ENCODE results near the gene CREB5. TPM values are rescaled to one million over a fixed set of nuclear protein-coding genes. Genes with fewer than 3 reads are reported as not detected.

The CREB5 gene
- total and polyA plus RNA-seq, 2 of the 8 experiments (the other 6 are each of a cell fraction or from before 2014, with no cell fraction given), result 2.4 to 2.7 TPM

DNA sequence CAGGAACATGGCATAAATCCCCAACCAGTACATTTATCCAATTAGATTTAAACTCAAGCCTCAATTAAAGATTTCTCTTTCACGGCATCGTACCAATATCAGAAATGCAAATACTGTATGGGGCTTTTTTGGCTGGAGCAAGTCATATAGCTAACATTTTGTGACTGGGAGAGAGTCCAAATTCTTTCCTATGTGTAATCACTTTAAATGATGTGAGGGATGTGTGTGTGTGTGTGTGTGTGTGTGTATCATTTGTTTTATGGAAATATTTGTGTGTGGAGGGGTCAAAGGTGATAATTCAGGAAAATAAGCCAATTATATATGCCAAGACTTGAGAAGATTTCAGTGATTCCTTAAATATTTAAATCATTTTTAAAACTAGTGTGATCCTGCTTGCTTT is 349.2 kb downstream of the CREB5 start:
- no peak for FAIRE-seq
- Histone ChIP-seq H3K9ac (replicated peaks in 1 of 4; ENCODE audit: extremely low read depth in 1 of 4, low read depth in 3 of 4, low read length in 3 of 4) (no peak overlapping the region), H2AK5ac (ENCODE audit: low read depth, low read length) (no peak overlapping the region), H3K23ac (ENCODE audit: insufficient read length) (peak overlapping the region; percentile 27), H3K27me3 (replicated peaks in 1 of 4; ENCODE audit: control insufficient read depth in 3 of 4, extremely low read depth in 1 of 4, insufficient read depth in 3 of 4, low read length in 3 of 4) (no peaks in the 10 kb centered on the region), H2BK15ac (ENCODE audit: low read length) (no peak overlapping the region), H3K56ac (replicated peaks; ENCODE audit: insufficient read length, low read depth, low read length) (no peak overlapping the region), H3K36me3 (ENCODE audit: control insufficient read depth in 2 of 4, insufficient read depth in 4 of 4, low read length in 3 of 4) (no peaks in the 10 kb centered on the region), H3K79me1 (ENCODE audit: low read depth, low read length) (no peaks in the 10 kb centered on the region), H2BK20ac (ENCODE audit: low read length) (no peak overlapping the region), H3K23me2 (ENCODE audit: low read depth, low read length) (no peaks in the 10 kb centered on the region; the same call in 1 of the 2 replicates), H2AFZ (ENCODE audit: low read length) (no peak overlapping the region), H3K4me3 (ENCODE audit: extremely low read depth in 1 of 4, insufficient read depth in 2 of 4, low read depth in 3 of 4, low read length in 4 of 4) (no peak overlapping the region), H3K27ac (ENCODE audit: low read depth, low read length) (no peak overlapping the region), H3K14ac (ENCODE audit: insufficient read length) (no peak overlapping the region), H2BK12ac (ENCODE audit: low read depth, low read length) (no peak overlapping the region), H3K4ac (replicated peaks; ENCODE audit: insufficient read length, low read depth, low read length) (no peak overlapping the region), H4K20me1 (replicated peaks in 1 of 2; ENCODE audit: control insufficient read depth in 1 of 2, insufficient read depth in 2 of 2, low read length in 2 of 2) (no peaks in the 10 kb centered on the region), H4K5ac (ENCODE audit: insufficient read length, low read depth, low read length) (no peak overlapping the region), H4K8ac (ENCODE audit: extremely low read depth, insufficient read depth, low read length) (no peak overlapping the region), H3K79me2 (ENCODE audit: control insufficient read depth in 1 of 2, insufficient read depth in 2 of 2, low read length in 2 of 2) (no peaks in the 10 kb centered on the region), H3K4me1 (replicated peaks in 1 of 4; ENCODE audit: control insufficient read depth in 3 of 4, insufficient read depth in 4 of 4, low read length in 3 of 4) (0 out of 7 replicates have a peak, but pooled peaks cover 0 to 3% (median 0%) of the 10 kb centered on the region in 4 experiments), H2BK120ac (replicated peaks; ENCODE audit: low read depth, low read length) (no peak overlapping the region), H3K9me3 (ENCODE audit: insufficient read depth in 2 of 2, low read depth in 1 of 2, low read length in 1 of 2) (no peaks in the 10 kb centered on the region), H3K18ac (ENCODE audit: extremely low read depth, low read length) (no peak overlapping the region), H2BK5ac (ENCODE audit: low read depth, low read length) (no peak overlapping the region), H3K4me2 (ENCODE audit: insufficient read depth in 1 of 2, low read depth in 2 of 2, low read length in 2 of 2) (no peak overlapping the region), H4K91ac (replicated peaks; ENCODE audit: insufficient read length, low read length) (no peak overlapping the region)
- CTCF ChIA-PET (ENCODE audit: partially characterized antibody), result interaction anchor here (0.6 kb wide), 1 partner anchor 24 kb away, joined by 3 read pairs; no protein-coding TSS in a partner anchor
- POLR2A ChIA-PET (ENCODE audit: partially characterized antibody), result no interaction called here
- 100% methylated on average over 2 of the region's 2 CpGs; no CpG with 5 or more reads in 1 of the 2 experiments for WGBS, 2 experiments (ENCODE audit: extremely low coverage in 1 of 2, insufficient coverage in 1 of 2, insufficient read length in 1 of 2, insufficient replicate concordance in 2 of 2, low coverage in 1 of 2, low lambda C conversion rate in 2 of 2, missing lambda C conversion rate in 1 of 2)
- DNase-seq (ENCODE audit: low read depth in 1 of 2, low spot score in 2 of 2), result no peak
- TF ChIP-seq BRCA1 (IDR thresholded peaks at IDR 0.05; ENCODE audit: low read depth, low read length), result no peak
- TF ChIP-seq SIX5 (IDR thresholded peaks at IDR 0.05; ENCODE audit: low read depth, low read length), result no peak
- TF ChIP-seq BCL11A (IDR thresholded peaks at IDR 0.05; ENCODE audit: low read depth in 2 of 2, low read length in 2 of 2), result no peak
- no peak for TF ChIP-seq KDM4A (IDR thresholded peaks at IDR 0.05; ENCODE audit: low read depth, low read length, severe bottlenecking)
- TF ChIP-seq NANOG (IDR thresholded peaks at IDR 0.05; ENCODE audit: insufficient read depth, low read depth, low read length, poor library complexity, severe bottlenecking), result no peak
- no peak for TF ChIP-seq CTBP2 (IDR thresholded peaks at IDR 0.05; ENCODE audit: borderline replicate concordance, insufficient read depth, insufficient read length, low read length)
- no peak for TF ChIP-seq CBX8 (IDR thresholded peaks at IDR 0.05; ENCODE audit: borderline replicate concordance, low read depth, low read length)
- TF ChIP-seq RXRA (IDR thresholded peaks at IDR 0.05; ENCODE audit: insufficient read depth, low read depth, low read length), result no peak
- TF ChIP-seq SAP30 (IDR thresholded peaks at IDR 0.05; ENCODE audit: insufficient read depth, insufficient replicate concordance, low read length), result no peak
- TF ChIP-seq CHD1 (IDR thresholded peaks at IDR 0.05; ENCODE audit: low read depth, low read length), result no peak
- TF ChIP-seq GTF2F1 (IDR thresholded peaks at IDR 0.05; ENCODE audit: borderline replicate concordance, low read depth, low read length), result no peak
- TF ChIP-seq, protein P1, sequence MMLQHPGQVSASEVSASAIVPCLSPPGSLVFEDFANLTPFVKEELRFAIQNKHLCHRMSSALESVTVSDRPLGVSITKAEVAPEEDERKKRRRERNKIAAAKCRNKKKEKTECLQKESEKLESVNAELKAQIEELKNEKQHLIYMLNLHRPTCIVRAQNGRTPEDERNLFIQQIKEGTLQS (IDR thresholded peaks at IDR 0.05; ENCODE audit: insufficient read depth, low read depth, low read length), result no peak
- no peak for TF ChIP-seq SUZ12 (IDR thresholded peaks at IDR 0.05; ENCODE audit: low read length)
- TF ChIP-seq MAFK (IDR thresholded peaks at IDR 0.05; ENCODE audit: low read depth, low read length), result no peak
